Measurements from ENCODE around the gene DUSP8. TPM values are rescaled to one million over a fixed set of nuclear protein-coding genes. Genes with fewer than 3 reads are reported as not detected.

DUSP8 gene
- total RNA-seq, 1 experiment from 2014 or later: 2.4 TPM

GRCh38 chr11:1546536-1547466 lies 25.3 kb downstream of the DUSP8 start (continued):
- TF ChIP-seq CREM (CRISPR knock-in tag; IDR thresholded peaks at IDR 0.05) (0 out of 2 replicates have a peak, but pooled peaks have one; percentile 43), RORB (CRISPR knock-in tag; IDR thresholded peaks at IDR 0.05) (no peak), ZNF423 (CRISPR knock-in tag; IDR thresholded peaks at IDR 0.05) (peak; percentile 87), JAZF1 (CRISPR knock-in tag; IDR thresholded peaks at IDR 0.05) (no peak), ZNF138 (CRISPR knock-in tag; conservative IDR thresholded peaks at IDR 0.05) (0 out of 2 replicates have a peak, but pooled peaks have one; percentile 63), SOX15 (CRISPR knock-in tag; IDR thresholded peaks at IDR 0.05) (no peak), OVOL2 (CRISPR knock-in tag; IDR thresholded peaks at IDR 0.05; ENCODE audit: borderline replicate concordance) (no peak), ZBTB21 (CRISPR knock-in tag; IDR thresholded peaks at IDR 0.05; ENCODE audit: borderline replicate concordance) (0 out of 2 replicates have a peak, but pooled peaks have one; percentile 6), HMGXB4 (CRISPR knock-in tag; IDR thresholded peaks at IDR 0.05) (peak; percentile 86; the same call in 1 of the 2 replicates), ETV6 (CRISPR knock-in tag; IDR thresholded peaks at IDR 0.05) (0 out of 2 replicates have a peak, but pooled peaks have one; percentile 46)
- TF ChIP-seq, protein P1, sequence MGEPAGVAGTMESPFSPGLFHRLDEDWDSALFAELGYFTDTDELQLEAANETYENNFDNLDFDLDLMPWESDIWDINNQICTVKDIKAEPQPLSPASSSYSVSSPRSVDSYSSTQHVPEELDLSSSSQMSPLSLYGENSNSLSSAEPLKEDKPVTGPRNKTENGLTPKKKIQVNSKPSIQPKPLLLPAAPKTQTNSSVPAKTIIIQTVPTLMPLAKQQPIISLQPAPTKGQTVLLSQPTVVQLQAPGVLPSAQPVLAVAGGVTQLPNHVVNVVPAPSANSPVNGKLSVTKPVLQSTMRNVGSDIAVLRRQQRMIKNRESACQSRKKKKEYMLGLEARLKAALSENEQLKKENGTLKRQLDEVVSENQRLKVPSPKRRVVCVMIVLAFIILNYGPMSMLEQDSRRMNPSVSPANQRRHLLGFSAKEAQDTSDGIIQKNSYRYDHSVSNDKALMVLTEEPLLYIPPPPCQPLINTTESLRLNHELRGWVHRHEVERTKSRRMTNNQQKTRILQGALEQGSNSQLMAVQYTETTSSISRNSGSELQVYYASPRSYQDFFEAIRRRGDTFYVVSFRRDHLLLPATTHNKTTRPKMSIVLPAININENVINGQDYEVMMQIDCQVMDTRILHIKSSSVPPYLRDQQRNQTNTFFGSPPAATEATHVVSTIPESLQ (CRISPR knock-in tag; IDR thresholded peaks at IDR 0.05): no peak

DNA sequence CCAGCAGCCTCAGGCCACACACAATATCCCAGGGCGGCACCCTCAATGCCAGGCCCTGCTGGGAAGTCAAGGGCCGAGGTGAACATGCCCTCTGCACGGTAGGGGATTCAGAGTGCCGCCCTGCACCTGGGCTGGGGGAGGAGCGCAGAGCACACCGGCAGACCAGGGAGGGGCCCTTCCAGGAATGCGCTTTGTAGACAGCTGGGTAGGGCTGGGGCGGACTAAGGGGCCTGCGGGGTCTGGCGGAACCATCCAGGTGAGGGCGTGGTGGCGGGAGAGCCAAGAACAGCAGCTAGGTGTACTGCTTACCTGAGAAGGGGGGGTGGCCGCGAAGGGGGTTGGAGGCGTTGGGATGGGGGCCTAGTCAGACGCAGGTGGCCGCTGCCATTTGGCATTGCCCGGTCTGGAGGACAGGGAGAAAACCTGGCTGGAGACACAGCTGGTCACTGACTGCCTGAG lies 26.0 kb downstream of the DUSP8 start:
- no peak for TF ChIP-seq NR1H2 (CRISPR knock-in tag; IDR thresholded peaks at IDR 0.05)
- TF ChIP-seq ZNF423 (CRISPR knock-in tag; IDR thresholded peaks at IDR 0.05): peak; percentile 26; the same call in 1 of the 2 replicates
- TF ChIP-seq ZBTB21 (CRISPR knock-in tag; IDR thresholded peaks at IDR 0.05; ENCODE audit: borderline replicate concordance): 0 out of 2 replicates have a peak, but pooled peaks have one; percentile 3
- peaks cover 4% of the 10 kb centered on the region; the same call in 1 of the 2 replicates for H3K4me1 Mint-ChIP-seq
- peaks cover 59% of the 10 kb centered on the region for H3K27me3 Mint-ChIP-seq (ENCODE audit: low read depth)
- peak; percentile 76 for DNase-seq (ENCODE audit: low spot score)
- POLR2A ChIA-PET: interaction anchor here (0.5 to 4.8 kb wide), 5 partner anchors 10 to 49 kb away, joined by 3 to 24 read pairs (median 4); no protein-coding TSS in a partner anchor
- no peaks in the 10 kb centered on the region for H3K9me3 Mint-ChIP-seq
- H3K4me3 Mint-ChIP-seq: peak overlapping the region; percentile 53
- no peaks in the 10 kb centered on the region for H3K36me3 Mint-ChIP-seq
- CTCF ChIA-PET: interaction anchor here (0.6 to 9.7 kb wide), 56 partner anchors 8 to 648 kb away, joined by 3 to 457 read pairs (median 5); partner anchors contain the start of genes BRSK2, DUSP8, KRTAP5-2 and KRTAP5-3
- H3K27ac Mint-ChIP-seq: no peak overlapping the region
- ATAC-seq: peak; percentile 65

GRCh38 chr11:1545432-1545831 lies 26.6 kb downstream of the DUSP8 start:
- CTCF ChIA-PET: interaction anchor here (0.6 to 9.7 kb wide), 12 partner anchors 12 to 279 kb away, joined by 3 to 457 read pairs (median 15); partner anchors contain the start of genes DUSP8, KRTAP5-2 and KRTAP5-5

More at GRCh38 chr11:1545432-1545831, 26.6 kb downstream of the DUSP8 start:
- Mint-ChIP-seq H3K36me3 (no peaks in the 10 kb centered on the region), H3K4me1 (peaks cover 4% of the 10 kb centered on the region; the same call in 1 of the 2 replicates), H3K9me3 (no peaks in the 10 kb centered on the region), H3K27me3 (ENCODE audit: low read depth) (peaks cover 64% of the 10 kb centered on the region), H3K27ac (no peak overlapping the region), H3K4me3 (no peak overlapping the region)
- POLR2A ChIA-PET: interaction anchor here (0.6 to 4.8 kb wide), 3 partner anchors 10 to 148 kb away, joined by 4 to 24 read pairs (median 4); no protein-coding TSS in a partner anchor
- ATAC-seq (no peak), DNase-seq (ENCODE audit: low spot score) (no peak)
- no peak for TF ChIP-seq JAZF1 (CRISPR knock-in tag; IDR thresholded peaks at IDR 0.05)
- peak; percentile 81; the same call in 1 of the 2 replicates for TF ChIP-seq ZNF512 (CRISPR knock-in tag; IDR thresholded peaks at IDR 0.05; ENCODE audit: borderline replicate concordance)

All from WTC11 (cell line).